Neural cell (in vitro differentiated cells): Measurements from ENCODE around the gene MTX2. TPM values are rescaled to one million over a fixed set of nuclear protein-coding genes. Genes with fewer than 3 reads are reported as not detected.

ENCODE experiments used
- H2AFZ ChIP-seq: fragments of 200-600, 300-800 bp; sonication (generic), shearing (Covaris generic); 2 replicates; pipeline ENCODE4 v1.6.0; 2014; ENCODE audit warnings: low read depth, mild to moderate bottlenecking, antibody characterized with exemption, low read length, moderate library complexity
- H3F3A ChIP-seq: fragments of 200-600 bp; shearing (Covaris generic); 2 replicates; pipeline ENCODE4 v1.6.1; 2016; ENCODE audit warnings: mild to moderate bottlenecking, moderate library complexity, mixed read lengths, antibody characterized with exemption, low read length; ENCODE audit not compliant: insufficient read depth, poor library complexity, severe bottlenecking
- H3K27ac ChIP-seq: fragments of 200-600, 300-800 bp; sonication (generic), shearing (Covaris generic); 2 replicates; pipeline ENCODE4 v1.5.1; 2014; ENCODE audit warnings: mild to moderate bottlenecking, low read length, moderate library complexity
- H3K27me3 ChIP-seq: fragments of 300-800, 200-600 bp; sonication (generic), shearing (Covaris generic); 2 replicates; pipeline ENCODE4 v1.6.0; 2014; ENCODE audit warnings: mild to moderate bottlenecking, low read depth, low read length, moderate library complexity; ENCODE audit not compliant: insufficient read depth
- H3K36me3 ChIP-seq: fragments of 300-800, 200-600 bp; sonication (generic), shearing (Covaris generic); 2 replicates; pipeline ENCODE4 v1.5.1; 2014; ENCODE audit warnings: mild to moderate bottlenecking, antibody characterized with exemption, low read length, moderate library complexity; ENCODE audit not compliant: insufficient read depth
- H3K4me2 ChIP-seq: fragments of 300-800, 200-600 bp; sonication (generic), shearing (Covaris generic); 2 replicates; pipeline ENCODE4 v1.6.0; 2014; ENCODE audit warnings: mild to moderate bottlenecking, low read length
- H3K4me3 ChIP-seq: fragments of 300-800, 200-600 bp; sonication (generic), shearing (Covaris generic); 2 replicates; pipeline ENCODE4 v1.5.1; 2014; ENCODE audit warnings: mild to moderate bottlenecking, low read length, moderate library complexity
- H3K79me2 ChIP-seq: fragments of 200-600 bp; shearing (Covaris generic); replicated peaks from 2 replicates; pipeline ENCODE4 v1.6.0; 2014; ENCODE audit warnings: mild to moderate bottlenecking, low read length, moderate library complexity; ENCODE audit not compliant: insufficient read depth
- H3K9ac ChIP-seq: fragments of 300-800, 200-600 bp; sonication (generic), shearing (Covaris generic); 2 replicates; pipeline ENCODE4 v1.6.1; 2016; ENCODE audit warnings: mild to moderate bottlenecking, low read length, mixed read lengths
- H3K9me2 ChIP-seq: fragments of 200-600 bp; shearing (Covaris generic); 2 replicates; pipeline ENCODE4 v1.6.1; 2016; ENCODE audit warnings: mild to moderate bottlenecking, low read length, mixed read lengths; ENCODE audit not compliant: insufficient read depth
- H3K9me3 ChIP-seq: fragments of 200-600, 300-800 bp; sonication (generic), shearing (Covaris generic); 2 replicates; pipeline ENCODE4 v1.6.1; 2016; ENCODE audit warnings: mild to moderate bottlenecking, mixed run types, low read length, moderate library complexity, mixed read lengths
- H4K20me1 ChIP-seq: fragments of 200-600 bp; shearing (Covaris generic); 2 replicates; pipeline ENCODE4 v1.6.1; 2016; ENCODE audit warnings: mild to moderate bottlenecking, mixed run types; ENCODE audit not compliant: insufficient read depth
- CTCF ChIP-seq: fragments of 450-650 bp; IDR thresholded peaks from 2 replicates; pipeline ENCODE4 v1.5.1; 2014; ENCODE audit warnings: antibody characterized with exemption, mild to moderate bottlenecking, moderate library complexity; ENCODE audit not compliant: poor library complexity, severe bottlenecking
- EP300 ChIP-seq: fragments of 450-650 bp; conservative IDR thresholded peaks from 2 replicates; pipeline ENCODE4 v1.6.1; 2014; ENCODE audit warnings: antibody characterized with exemption, mild to moderate bottlenecking, moderate library complexity; ENCODE audit not compliant: poor library complexity, severe bottlenecking
- EZH2 ChIP-seq: fragments of 200-600, 300-800 bp; shearing (Covaris generic), sonication (generic); IDR thresholded peaks from 2 replicates; pipeline ENCODE4 v1.6.1; 2014; ENCODE audit warnings: antibody characterized with exemption, low read length, borderline replicate concordance, mild to moderate bottlenecking; ENCODE audit not compliant: insufficient read depth, poor library complexity, severe bottlenecking
- MXI1 ChIP-seq: fragments of 450-650 bp; conservative IDR thresholded peaks from 2 replicates; pipeline ENCODE4 v1.6.1; 2014; ENCODE audit warnings: antibody characterized with exemption, mild to moderate bottlenecking; ENCODE audit not compliant: poor library complexity, severe bottlenecking
- POLR2AphosphoS5 ChIP-seq: IDR thresholded peaks from 2 replicates; pipeline ENCODE4 v1.6.1; 2012
- RAD21 ChIP-seq: fragments of 450-650 bp; conservative IDR thresholded peaks from 2 replicates; pipeline ENCODE4 v1.6.1; 2014; ENCODE audit warnings: antibody characterized with exemption, mild to moderate bottlenecking, moderate library complexity
- REST ChIP-seq: IDR thresholded peaks from 2 replicates; pipeline ENCODE4 v1.6.1; 2012; ENCODE audit warnings: borderline replicate concordance
- SMC3 ChIP-seq: fragments of 450-650 bp; conservative IDR thresholded peaks from 2 replicates; pipeline ENCODE4 v1.6.1; 2014; ENCODE audit warnings: antibody characterized with exemption, mild to moderate bottlenecking, moderate library complexity; ENCODE audit not compliant: poor library complexity
- TAF1 ChIP-seq: IDR thresholded peaks from 2 replicates; pipeline ENCODE4 v1.6.1; 2012; ENCODE audit warnings: low read depth
- polyA plus RNA-seq: library from polyadenylated mRNA; depleted of rRNA; stranded (reverse); fragments of >200 nt; gene quantifications from 2 replicates; pipeline ENCODE4 v1.2.3, GENCODE V29; 2014

MTX2 gene
- polyA plus RNA-seq, 1 donor from 2014 or later: 128 TPM

- H3K27me3 ChIP-seq: no peaks in the 10 kb centered on the region
- H3F3A ChIP-seq: no peaks in the 10 kb centered on the region
- H3K4me2 ChIP-seq: peak overlapping the region; percentile 77
- H3K4me3 ChIP-seq: peak overlapping the region; percentile 93
- H4K20me1 ChIP-seq: no peaks in the 10 kb centered on the region
- peak overlapping the region; percentile 93 for H3K27ac ChIP-seq
- peak overlapping the region; percentile 94 for H3K9ac ChIP-seq
- no peaks in the 10 kb centered on the region for H3K9me3 ChIP-seq
- peak overlapping the region; percentile 99 for H2AFZ ChIP-seq
- peaks cover 34% of the 10 kb centered on the region for H3K79me2 ChIP-seq
- TF ChIP-seq SMC3 (no peak), MXI1 (no peak), CTCF (no peak), POLR2AphosphoS5 (no peak), EP300 (no peak), REST (no peak), RAD21 (no peak), TAF1 (no peak), EZH2 (no peak)
- no peaks in the 10 kb centered on the region for H3K36me3 ChIP-seq
- H3K9me2 ChIP-seq: no peaks in the 10 kb centered on the region
Observed at GRCh38 chr2:176270100-176270750, 983 bp downstream of the MTX2 start.

- TF ChIP-seq RAD21 (no peak), EP300 (no peak), POLR2AphosphoS5 (no peak), CTCF (no peak), SMC3 (no peak), REST (no peak), MXI1 (no peak), TAF1 (no peak), EZH2 (no peak)
- Histone ChIP-seq H3K9me2 (no peaks in the 10 kb centered on the region), H3K27me3 (no peaks in the 10 kb centered on the region), H3K9me3 (no peaks in the 10 kb centered on the region), H3K36me3 (no peaks in the 10 kb centered on the region), H3K79me2 (peaks cover 34% of the 10 kb centered on the region), H3K4me2 (no peak overlapping the region), H3F3A (no peaks in the 10 kb centered on the region), H3K4me3 (no peak overlapping the region), H4K20me1 (no peaks in the 10 kb centered on the region), H3K9ac (no peak overlapping the region), H2AFZ (no peak overlapping the region), H3K27ac (no peak overlapping the region)
Observed at GRCh38 chr2:176272870-176273459, 3.7 kb downstream of the MTX2 start.
